ENCODE measurements around the gene H19. TPM values are rescaled to one million over a fixed set of nuclear protein-coding genes. Genes with fewer than 3 reads are reported as not detected.

H19 gene
- total RNA-seq, 1 experiment from 2014 or later = 0.40 TPM

DNA sequence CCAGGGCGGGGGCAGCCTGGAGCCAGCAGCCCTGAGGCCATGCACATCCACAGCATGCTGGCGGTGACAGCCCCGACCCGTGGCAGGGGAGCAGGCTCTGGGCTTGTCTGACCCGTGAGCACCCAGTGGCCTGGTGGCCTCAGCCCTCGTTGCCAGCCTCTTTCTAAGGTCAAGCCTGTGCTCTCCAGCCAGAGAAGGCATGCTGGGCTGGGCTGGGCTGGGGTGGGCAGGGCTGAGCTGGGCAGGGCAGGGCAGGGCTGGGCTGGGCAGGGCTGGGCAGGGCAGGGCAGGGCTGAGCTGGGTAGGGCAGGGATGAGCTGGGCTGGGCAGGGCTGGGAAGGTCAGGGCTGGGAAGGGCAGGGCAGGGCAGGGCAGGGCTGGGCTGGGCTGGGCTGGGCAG, 10.6 kb downstream of the H19 start:
- no peak for DNase-seq (ENCODE audit: extremely low read depth, low read depth)

GRCh38 chr11:1983601-1983961, 14.1 kb downstream of the H19 start:
- DNase-seq (ENCODE audit: extremely low read depth, low read depth) = no peak

- DNase-seq (ENCODE audit: extremely low read depth, low read depth) = no peak
These were observed 14.6 kb downstream of the H19 start for GRCh38 chr11:1982873-1983600.

GRCh38 chr11:1979607-1980006, 18.0 kb downstream of the H19 start:
- DNase-seq (ENCODE audit: extremely low read depth, low read depth) = no peak

DNA sequence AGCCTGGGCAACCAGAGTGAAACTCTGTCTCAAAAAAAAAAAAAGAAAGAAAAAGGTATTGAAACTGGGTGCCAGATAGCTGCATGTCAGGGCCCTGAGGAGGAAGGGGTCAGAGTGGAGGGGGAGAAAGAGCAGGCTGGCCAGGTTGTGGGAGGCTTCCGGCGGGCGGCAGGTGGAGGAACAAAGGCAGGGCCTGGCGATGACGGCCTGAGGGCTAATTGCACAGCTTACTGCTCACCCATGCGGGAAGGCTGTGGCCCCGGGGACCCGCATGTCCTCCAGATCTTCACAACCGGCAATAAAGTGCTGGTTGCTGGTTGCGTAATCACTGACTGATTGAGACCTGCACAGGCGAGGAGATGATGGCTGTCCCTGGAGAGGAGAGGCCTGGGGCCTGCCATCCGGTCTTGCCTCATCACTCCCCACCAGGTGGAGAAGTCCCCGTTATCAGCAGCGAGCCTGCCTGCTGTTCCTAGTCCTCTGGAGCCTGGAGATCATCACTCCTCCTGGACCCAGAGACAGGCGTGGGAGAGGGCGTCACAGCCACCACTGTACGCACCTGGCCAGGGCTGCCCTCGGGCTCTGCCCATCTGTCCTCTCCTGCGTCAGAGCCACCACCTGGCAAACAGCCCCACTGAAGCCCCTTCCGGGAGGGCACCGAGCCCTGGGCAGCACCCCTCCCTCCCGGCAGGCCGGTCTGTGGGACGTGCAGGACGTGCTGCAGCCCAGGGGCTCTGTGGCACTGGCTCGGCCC, 18.7 kb downstream of the H19 start:
- DNase-seq (ENCODE audit: extremely low read depth, low read depth) = no peak

GRCh38 chr11:1975185-1975584, 22.5 kb downstream of the H19 start:
- DNase-seq (ENCODE audit: extremely low read depth, low read depth) = no peak

GRCh38 chr11:1970956-1971355, 26.7 kb downstream of the H19 start:
- no peak for DNase-seq (ENCODE audit: extremely low read depth, low read depth)

DNA sequence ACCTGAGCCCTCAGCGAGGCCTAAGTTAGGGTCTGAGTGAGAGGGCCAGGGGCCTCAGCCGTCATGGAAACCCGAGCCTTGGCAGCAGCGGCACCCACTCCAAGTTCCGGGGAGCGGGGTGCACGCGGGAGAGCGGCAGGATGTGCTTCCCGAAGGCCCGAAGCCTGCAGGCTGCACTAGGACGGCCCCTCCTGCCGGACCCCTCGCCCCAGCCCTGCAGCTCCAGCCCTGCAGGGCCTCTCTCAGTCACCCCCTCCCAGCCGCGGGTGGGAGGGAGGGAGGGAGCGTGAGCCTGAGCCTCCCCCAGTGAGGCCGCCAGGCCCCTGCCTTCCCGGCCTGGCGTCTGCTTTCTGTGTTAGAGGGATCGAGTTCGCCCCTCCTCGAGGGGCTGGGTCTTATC, 27.9 kb downstream of the H19 start:
- DNase-seq (ENCODE audit: extremely low read depth, low read depth) = no peak

GRCh38 chr11:1969035-1969434, 28.6 kb downstream of the H19 start:
- no peak for DNase-seq (ENCODE audit: extremely low read depth, low read depth)

DNA sequence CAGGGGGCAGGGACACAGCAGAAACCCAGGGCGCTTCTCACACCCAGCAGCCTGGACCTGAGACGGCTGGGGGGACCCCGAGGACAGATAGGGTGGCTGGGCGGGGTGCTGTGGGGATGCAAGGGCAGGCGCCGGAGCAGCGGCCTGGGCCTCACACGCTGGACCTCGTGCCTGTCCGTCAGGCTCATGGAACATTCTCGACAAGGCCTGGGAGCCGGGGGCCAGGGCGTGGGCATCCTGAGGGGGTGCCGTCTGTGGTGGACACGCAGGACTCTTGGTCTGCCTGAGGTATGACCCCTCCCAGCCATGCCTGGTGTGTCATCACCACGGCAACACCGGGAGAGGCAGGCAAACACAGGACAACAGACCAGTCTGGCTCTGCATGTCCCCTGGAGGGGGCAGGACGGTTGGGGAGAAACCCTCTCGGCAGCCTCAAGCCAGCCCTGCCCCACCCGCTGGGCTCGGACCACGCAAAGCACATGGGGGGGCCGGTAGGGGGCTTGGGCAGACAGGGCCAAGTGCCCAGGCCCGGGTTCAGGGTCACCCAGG, 29.1 kb downstream of the H19 start:
- DNase-seq (ENCODE audit: extremely low read depth, low read depth) = no peak

DNA sequence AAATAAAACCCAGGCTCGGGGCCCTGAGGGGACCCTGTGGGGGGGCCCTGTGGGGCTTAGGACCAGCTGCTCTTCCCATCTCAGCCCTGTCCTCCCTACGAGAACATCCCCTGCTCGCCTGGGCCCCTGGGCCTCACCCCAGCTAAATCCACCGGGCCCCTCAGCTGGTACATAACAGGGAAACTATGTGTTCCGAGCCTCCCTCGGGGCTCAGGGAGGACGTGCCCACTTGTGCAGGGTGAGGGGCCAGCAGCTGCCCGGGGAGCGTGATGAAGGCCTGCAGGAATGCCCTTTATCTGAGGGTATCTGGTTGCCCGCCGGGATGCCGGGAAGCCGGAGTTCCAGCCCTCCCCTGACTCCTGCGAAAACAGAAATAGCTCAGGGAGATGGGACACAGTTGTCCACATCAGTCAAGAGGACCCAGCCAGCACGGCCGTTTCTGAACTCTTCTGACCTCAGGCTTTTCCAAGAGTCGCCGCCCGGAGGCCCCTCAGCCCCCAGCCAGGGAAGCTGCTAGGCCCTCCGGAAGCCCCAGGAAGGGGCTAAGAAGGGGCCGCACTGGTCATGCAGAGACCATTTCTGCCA, 29.9 kb downstream of the H19 start:
- DNase-seq (ENCODE audit: extremely low read depth, low read depth) = no peak

DNA sequence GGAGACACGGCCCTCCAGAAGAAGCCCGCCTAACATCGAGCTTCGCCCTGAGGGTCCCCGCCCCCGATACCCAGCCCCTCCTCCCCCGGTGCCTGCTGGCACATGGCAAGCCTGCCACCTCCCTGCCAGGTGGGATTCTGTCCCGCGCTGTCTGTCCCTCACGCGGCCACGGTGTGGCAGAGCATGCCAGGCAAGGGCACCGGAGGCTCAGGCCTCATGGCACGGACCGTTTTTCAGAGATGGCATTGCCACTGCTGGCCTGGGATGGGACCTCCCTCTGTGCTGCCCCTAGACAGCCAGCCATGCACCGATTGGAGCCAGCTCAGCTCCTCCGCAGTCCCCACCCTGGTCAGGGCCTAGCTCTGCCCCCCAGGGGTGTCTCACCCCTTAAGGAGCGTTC, 31.1 kb downstream of the H19 start:
- no peak for DNase-seq (ENCODE audit: extremely low read depth, low read depth)

DNA sequence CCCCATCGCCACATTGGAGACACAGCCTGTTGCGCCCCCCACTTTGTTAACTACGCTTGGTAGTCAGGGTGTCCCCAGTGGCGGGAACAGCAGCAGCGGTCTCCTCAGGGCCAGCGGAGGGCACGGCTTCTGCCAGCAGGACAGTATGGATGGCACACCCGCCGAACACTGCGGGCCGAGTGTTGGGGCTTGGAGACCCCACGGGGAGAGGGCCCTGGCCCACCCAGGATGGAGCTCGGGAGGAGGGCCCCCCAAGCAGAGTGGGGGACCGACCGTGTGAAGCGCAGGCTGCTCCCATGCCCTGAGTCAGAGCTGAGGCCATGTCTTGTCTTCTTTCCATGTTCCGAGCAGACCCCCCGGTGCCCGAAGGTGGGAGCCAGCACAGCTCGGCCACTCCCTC, 32.7 kb downstream of the H19 start:
- no peak for DNase-seq (ENCODE audit: extremely low read depth, low read depth)

DNA sequence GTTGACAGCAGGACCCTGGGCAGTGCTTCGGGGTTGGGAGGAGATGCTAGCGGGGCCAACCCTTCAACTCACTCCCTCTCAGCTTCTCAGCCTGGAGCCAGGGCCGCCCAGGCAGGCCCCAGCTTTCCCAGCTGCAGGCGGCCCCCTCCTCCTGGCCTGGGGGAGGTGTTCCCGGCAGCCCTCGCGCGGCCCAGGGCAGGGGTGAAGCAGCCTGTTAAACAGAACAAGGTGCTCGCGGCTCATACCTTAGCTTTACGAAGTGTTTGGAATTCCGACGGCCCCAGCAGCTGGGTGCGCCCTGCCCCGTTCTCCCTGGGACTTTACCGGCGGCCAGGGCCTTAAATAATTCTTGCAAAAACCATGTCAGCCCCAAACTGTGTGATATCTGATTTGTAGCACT, 33.3 kb downstream of the H19 start:
- no peak for DNase-seq (ENCODE audit: extremely low read depth, low read depth)

- no peak for DNase-seq (ENCODE audit: extremely low read depth, low read depth)
These were observed 33.8 kb downstream of the H19 start for GRCh38 chr11:1963864-1964263.

- DNase-seq (ENCODE audit: extremely low read depth, low read depth) = no peak
These were observed 37.9 kb downstream of the H19 start for GRCh38 chr11:1959786-1960185.

DNA sequence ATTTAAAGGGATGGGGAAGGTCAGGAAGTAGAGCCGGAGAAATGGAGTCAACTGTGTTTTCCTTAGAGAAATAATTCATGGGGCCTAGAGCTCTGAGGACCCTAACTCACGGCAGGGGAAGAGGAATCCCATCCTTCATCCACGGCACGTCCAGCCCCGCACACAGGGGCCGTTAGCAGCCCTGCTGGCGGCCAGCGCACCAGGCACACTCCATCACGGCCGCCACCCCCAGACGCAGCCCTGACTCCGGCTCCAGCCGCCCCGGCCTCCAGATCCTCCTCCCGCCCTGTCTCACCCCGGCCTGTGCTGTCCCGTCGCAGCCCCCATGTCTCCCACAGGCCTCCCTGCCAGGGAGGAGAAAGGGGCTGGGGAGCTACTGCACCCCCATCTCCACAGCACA, 39.3 kb downstream of the H19 start:
- DNase-seq (ENCODE audit: extremely low read depth, low read depth) = no peak

DNA sequence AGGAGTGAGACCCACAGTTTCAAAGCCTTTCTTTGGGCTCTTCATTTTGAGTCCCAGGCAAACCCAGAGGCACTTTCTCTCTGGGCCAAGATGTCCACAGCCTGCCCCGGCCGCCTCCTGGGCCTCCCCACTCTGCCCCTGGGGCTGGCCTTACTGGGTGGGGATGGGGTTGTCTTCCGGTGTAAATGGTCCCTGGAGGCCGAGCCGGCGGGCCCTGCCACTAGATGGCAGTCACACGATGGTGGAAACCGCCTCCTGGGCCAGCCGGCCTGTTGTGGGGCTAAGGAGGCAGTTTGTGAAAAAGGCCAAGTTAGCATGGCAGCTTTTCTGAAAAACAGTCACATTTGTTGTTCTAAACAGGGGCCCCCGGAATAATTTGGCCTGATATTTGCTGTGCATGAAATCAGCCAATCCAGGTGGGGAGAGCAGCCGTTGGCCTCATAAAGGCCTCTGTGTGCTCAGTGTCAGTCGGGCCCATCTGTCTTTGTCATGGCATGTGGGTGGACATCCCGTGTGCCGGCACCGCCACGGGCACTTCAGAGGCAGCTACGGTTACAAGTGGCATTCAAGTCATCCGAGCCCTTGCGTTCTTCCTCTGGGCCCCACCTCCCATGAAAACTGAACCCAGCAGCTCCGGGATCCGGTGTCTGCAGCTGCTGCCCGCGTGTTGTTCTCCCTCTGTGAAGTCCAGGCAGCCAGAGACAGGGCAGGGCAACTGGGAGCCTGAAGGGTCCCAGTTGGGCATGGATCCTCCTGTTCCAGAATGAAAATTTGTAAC, 44.0 kb downstream of the H19 start:
- no peak for DNase-seq (ENCODE audit: extremely low read depth, low read depth)

DNA sequence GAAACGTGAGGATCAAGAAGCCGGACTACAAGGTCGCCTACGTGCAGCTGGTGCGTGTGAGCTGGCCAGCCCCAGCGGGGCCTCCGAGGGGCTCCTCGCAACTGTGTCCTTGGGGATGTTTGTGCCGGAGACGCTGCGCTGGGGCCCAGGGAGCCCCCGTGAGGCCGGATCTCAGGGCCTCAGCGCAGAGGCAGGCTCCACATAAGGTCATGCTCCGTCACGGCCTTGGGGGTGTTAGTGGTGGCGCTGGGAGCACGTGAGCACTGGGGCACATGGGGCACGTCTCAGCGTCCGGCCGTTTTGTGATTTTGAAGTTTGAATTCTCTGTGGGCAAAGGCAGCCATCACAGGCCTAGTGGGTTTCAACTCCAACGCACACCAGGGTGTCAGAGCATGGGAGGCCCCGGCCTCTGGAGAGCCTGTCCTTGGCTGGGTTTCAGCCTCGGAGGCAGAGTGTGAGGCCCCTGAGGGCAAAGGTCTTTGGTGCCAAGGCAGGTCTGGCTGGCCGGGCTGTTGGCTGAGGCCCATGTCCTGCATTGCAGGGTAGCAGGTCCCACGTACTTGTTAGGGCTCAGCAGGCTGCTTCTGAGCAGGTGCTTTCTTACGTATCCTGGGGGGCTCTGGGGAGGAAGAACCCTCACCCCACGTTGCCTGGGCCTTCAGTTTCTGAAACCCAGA, 44.7 kb downstream of the H19 start:
- DNase-seq (ENCODE audit: extremely low read depth, low read depth) = no peak

- DNase-seq (ENCODE audit: extremely low read depth, low read depth) = no peak
These were observed 47.7 kb downstream of the H19 start for GRCh38 chr11:1949922-1950321.

DNA sequence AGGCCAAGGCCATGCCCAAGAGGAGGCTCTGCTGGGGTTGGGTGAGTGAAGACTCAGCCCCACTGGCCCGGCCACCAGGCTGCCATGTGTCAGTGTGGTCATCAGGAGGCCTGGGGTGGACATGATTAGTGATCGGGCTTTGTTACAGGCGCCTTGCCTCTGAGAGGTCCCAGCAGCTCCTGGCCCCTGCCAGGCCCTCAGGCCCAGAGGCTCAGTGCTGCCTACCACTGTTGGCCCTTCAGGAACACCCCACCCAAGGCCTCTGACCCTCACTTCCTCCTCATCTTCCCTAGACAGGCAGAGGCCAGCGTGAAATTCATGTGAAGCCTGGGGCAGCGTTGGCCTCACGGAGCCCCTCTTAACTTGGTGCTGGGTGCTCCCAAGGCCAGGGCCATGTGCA, 48.3 kb downstream of the H19 start:
- no peak for DNase-seq (ENCODE audit: extremely low read depth, low read depth)

All from NCI-H460 (cell line).